ENCODE data around the gene ZNF43.
A peak's percentile ranks its signal among the peaks of the same experiment; 100 is the strongest.
"Not testable (repeated sequence)": the region's sequence is repeated elsewhere in the genome, so short reads cannot be mapped to it uniquely, and the experiment has no call there.

ZNF43 gene

DNA sequence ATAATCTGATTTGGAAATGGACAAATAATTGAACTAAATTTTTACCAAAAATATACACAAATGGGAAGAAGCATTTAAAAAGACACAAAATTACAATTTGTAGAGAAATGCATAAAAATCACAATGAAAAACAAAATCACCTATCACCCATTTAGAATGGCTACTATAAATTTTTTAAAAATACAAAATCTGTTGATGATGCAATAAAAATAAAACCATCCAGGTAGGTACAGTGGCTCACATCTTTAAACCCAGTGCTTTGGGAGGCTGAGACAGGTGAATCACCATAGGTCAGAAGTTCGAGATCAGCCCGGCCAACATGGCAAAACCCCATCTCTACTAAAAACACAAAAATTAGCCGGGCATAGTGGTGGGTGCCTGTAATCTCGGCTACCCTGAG lies 23.5 kb downstream of the ZNF43 start:
- no peak for DNase-seq (ENCODE audit: low read depth)
- no peak overlapping the region for H3K4me3 ChIP-seq (ENCODE audit: low read depth, low read length)
- TF ChIP-seq, protein P1, sequence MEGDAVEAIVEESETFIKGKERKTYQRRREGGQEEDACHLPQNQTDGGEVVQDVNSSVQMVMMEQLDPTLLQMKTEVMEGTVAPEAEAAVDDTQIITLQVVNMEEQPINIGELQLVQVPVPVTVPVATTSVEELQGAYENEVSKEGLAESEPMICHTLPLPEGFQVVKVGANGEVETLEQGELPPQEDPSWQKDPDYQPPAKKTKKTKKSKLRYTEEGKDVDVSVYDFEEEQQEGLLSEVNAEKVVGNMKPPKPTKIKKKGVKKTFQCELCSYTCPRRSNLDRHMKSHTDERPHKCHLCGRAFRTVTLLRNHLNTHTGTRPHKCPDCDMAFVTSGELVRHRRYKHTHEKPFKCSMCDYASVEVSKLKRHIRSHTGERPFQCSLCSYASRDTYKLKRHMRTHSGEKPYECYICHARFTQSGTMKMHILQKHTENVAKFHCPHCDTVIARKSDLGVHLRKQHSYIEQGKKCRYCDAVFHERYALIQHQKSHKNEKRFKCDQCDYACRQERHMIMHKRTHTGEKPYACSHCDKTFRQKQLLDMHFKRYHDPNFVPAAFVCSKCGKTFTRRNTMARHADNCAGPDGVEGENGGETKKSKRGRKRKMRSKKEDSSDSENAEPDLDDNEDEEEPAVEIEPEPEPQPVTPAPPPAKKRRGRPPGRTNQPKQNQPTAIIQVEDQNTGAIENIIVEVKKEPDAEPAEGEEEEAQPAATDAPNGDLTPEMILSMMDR (IDR thresholded peaks at IDR 0.05; ENCODE audit: low read depth, low read length, missing control alignments) = no peak
- in situ Hi-C loops (cut with HindIII; ENCODE audit: low sequenced_read_pairs) = no loop called here

DNA sequence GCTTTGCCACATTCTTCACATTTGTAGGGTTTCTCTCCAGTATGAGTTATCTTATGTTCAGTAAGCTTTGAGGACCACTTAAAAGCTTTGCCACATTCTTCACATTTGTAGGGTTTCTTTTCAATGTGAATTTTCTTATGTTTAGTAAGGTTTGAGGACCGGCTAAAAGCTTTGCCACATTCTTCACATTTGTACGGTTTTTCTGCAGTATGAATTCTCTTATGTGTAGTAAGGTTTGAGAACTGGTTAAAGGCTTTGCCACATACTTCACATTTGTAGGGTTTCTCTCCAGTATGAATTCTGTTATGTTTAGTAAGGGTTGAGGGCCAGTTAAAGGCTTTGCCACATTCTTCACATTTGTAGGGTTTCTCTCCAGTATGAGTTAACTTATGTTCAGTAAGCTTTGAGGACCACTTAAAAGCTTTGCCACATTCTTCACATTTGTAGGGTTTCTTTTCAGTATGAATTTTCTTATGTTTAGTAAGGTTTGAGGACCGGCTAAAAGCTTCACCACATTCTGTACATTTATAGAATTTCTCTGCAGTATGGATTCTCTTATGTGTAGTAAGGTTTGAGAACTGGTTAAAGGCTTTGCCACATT lies 27.5 kb downstream of the ZNF43 start:
- in situ Hi-C loops (cut with HindIII; ENCODE audit: low sequenced_read_pairs); DNase-seq (ENCODE audit: low read depth); H3K4me3 ChIP-seq (ENCODE audit: low read depth, low read length): not testable (repeated sequence)

DNA sequence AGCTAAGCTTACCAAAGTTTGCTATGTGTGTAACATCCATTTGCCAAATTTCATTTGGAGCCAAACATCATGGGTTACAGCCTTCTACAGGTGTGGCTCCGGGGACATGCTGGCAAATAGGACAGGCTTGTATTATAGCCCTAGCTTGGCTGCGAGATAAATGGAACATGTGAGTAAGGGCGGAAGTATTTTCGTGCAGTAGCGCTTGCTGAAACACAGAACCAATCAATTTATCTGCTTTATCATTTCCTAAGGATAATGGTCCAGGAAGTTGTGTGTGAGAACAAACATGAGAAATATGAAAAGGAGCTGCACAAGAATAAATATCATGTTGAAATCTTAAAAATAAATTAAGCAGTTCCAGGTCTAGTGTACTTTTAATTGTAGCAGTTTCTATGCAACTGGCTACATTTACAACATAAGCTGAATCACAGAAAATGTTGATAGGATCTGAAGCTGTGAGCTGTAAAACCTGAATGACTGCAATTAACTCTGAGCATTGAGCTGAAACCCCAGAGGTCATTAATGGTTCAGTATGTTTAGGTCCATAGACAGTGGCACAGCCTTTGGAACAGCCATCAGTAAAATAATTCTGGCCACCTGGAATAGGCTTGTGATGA lies 46.4 kb downstream of the ZNF43 start:
- H3K4me3 ChIP-seq (ENCODE audit: low read depth, low read length) = no peak overlapping the region
- TF ChIP-seq, protein P1 (IDR thresholded peaks at IDR 0.05; ENCODE audit: low read depth, low read length, missing control alignments) = no peak
- no peak for DNase-seq (ENCODE audit: low read depth)
- in situ Hi-C loops (cut with HindIII; ENCODE audit: low sequenced_read_pairs) = no loop called here

DNA sequence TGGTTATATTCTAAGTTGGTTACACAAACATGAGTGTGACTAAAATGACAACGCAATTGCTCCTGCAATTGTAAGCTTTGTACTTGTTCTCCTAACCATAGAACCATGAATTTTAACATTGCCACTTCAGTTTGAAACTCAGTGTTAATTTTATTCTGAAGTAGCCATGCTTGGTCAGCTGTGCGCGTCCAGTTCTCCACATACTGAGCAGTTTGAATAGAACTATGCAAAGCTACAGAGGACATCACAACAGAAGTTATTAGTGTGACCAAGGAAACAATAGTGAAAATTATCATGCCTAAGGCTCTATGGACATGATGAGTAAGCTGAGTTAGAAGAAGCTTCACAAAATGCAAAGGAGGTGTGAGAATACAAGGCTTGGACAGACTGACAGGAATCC lies 49.0 kb downstream of the ZNF43 start:
- in situ Hi-C loops (cut with HindIII; ENCODE audit: low sequenced_read_pairs) = no loop called here
- TF ChIP-seq, protein P1 (IDR thresholded peaks at IDR 0.05; ENCODE audit: low read depth, low read length, missing control alignments) = no peak

DNA sequence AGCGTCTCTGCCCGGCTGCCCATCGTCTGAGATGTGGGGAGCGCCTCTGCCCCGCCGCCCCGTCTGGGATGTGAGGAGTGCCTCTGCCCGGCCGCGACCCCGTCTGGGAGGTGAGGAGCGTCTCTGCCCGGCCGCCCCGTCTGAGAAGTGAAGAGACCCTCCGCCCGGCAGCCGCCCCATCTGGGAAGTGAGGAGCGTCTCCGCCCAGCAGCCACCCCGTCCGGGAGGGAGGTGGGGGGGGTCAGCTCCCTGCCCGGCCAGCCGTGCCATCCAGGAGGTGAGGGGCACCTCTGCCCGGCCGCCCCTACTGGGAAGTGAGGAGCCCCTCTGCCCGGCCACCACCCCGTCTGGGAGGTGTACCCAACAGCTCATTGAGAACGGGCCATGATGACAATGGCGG lies 60.2 kb downstream of the ZNF43 start:
- in situ Hi-C loops (cut with HindIII; ENCODE audit: low sequenced_read_pairs); H3K4me3 ChIP-seq (ENCODE audit: low read depth, low read length); DNase-seq (ENCODE audit: low read depth): not testable (repeated sequence)

More for the DNA sequence above, 49.0 kb downstream of the ZNF43 start:
- no peak overlapping the region for H3K4me3 ChIP-seq (ENCODE audit: low read depth, low read length)
- DNase-seq (ENCODE audit: low read depth) = no peak

DNA sequence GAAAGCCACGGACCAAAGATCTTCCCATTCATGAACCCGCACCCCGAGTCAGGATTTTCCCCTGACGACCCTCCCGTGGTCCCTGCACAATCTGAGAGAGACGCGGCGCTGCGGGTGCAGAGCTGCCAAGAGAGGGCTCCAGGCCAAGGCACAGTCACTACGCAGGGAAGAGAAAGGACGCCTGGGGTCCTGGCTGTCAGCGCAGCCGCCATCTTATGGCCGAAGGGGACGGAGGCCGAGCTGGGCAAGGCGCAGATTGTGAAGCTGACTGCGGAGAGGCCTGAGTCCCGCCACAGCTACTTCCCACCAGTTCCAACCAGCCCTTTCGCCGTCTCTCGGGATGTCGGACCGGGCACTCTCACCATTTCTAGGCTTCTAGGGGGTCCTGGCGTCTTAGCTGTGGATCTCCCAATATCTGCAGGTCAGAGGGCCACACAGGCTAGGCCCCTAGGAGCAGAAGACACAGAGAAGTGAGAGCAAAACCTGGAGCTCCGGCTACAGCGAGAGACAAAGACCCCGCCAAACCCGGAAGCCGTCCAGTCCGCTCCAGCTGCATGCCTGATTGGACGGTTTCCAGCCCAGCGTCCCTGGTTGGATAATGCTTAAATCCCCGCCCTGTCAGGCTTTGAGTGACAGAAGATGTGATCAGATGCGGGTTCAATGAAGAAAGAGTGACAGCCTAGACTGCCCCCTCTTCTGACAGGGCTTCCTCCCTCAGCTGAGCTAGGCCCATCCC lies 68.7 kb downstream of the ZNF43 start, which contains the start of gene ZNF100:
ZNF100 (minus strand) TSS at position 515 of the 736 bp plus-strand sequence; CDS start at position 365, 150 bp downstream.
- TF ChIP-seq, protein P1 (IDR thresholded peaks at IDR 0.05; ENCODE audit: low read depth, low read length, missing control alignments) = no peak
- peak; percentile 89 for DNase-seq (ENCODE audit: low read depth)
- in situ Hi-C loops (cut with HindIII; ENCODE audit: low sequenced_read_pairs) = no loop called here
- H3K4me3 ChIP-seq (ENCODE audit: low read depth, low read length) = peak within 1 kb of the TSS; percentile 91

DNA sequence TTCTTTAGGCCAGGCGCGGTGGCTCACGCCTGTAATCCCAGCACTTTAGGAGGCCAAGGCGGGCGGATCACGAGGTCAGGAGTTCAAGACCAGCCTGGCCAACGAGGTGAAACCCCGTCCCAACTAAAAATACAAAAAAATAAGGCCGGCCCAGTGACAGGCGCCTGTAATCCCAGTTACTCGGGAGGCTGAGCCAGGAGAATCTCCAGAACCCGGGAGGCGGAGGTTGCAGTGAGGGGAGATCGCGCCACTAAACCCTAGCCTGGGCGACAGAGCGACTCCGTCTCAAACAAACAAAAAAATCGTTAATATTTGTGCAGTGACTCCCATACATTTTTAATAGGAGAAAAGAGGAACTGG lies 69.3 kb downstream of the ZNF43 start:
- DNase-seq (ENCODE audit: low read depth); in situ Hi-C loops (cut with HindIII; ENCODE audit: low sequenced_read_pairs): not testable (repeated sequence)

DNA sequence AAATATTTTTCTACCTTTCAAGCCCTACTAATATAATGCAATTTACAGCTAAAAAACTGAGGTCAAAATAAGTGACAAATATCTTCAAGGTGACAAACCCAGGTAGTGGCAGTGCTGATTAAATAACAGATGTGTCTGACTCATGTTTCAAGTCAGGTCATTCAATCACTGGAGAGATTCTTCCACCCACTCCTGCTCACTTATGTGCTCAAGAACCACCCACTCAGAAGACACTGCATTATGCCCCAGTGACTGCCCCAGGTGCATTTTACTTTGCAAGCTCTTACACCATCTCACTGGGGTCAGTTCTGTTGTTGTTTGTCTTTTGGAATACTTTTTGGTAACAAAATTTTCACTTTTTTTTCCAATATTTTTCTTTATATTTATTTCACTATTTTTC lies 70.8 kb downstream of the ZNF43 start:
- in situ Hi-C loops (cut with HindIII; ENCODE audit: low sequenced_read_pairs) = no loop called here
- no peak for DNase-seq (ENCODE audit: low read depth)
- TF ChIP-seq, protein P1 (IDR thresholded peaks at IDR 0.05; ENCODE audit: low read depth, low read length, missing control alignments) = no peak

More for the DNA sequence above, 69.3 kb downstream of the ZNF43 start:
- H3K4me3 ChIP-seq (ENCODE audit: low read depth, low read length) = peak overlapping the region; percentile 91

DNA sequence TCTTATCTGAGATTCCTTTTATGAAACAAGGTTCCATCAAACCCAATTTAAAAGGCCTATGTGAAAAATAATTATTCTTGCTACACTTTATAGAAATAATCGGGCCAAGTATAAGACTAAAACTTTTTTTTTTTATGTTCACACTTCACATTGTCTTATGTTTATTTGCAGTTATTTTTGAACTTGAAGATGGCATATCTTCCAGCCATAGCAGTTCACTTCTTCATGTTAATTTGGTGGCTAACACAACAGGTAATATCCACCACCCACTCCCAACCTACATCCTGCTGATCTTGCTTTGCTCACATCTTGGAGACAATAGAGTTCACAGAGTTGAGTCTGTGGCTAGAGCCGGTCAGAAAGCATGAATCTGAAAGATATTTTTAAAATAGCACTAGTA lies 74.4 kb downstream of the ZNF43 start:
- H3K4me3 ChIP-seq (ENCODE audit: low read depth, low read length); in situ Hi-C loops (cut with HindIII; ENCODE audit: low sequenced_read_pairs); DNase-seq (ENCODE audit: low read depth): not testable (repeated sequence)

More for the DNA sequence above, 70.8 kb downstream of the ZNF43 start:
- no peak overlapping the region for H3K4me3 ChIP-seq (ENCODE audit: low read depth, low read length)

Measured in astrocyte of the cerebellum (primary cell).